CD4-positive, alpha-beta T cell treated with Interleukin-21 for 1 hour (primary cell): ENCODE measurements around the gene FAM200C.

Experiments used
- DNase-seq: peaks from one replicate; pipeline ENCODE4 v3.0.0-alpha.2; 2020

Gene FAM200C

DNA sequence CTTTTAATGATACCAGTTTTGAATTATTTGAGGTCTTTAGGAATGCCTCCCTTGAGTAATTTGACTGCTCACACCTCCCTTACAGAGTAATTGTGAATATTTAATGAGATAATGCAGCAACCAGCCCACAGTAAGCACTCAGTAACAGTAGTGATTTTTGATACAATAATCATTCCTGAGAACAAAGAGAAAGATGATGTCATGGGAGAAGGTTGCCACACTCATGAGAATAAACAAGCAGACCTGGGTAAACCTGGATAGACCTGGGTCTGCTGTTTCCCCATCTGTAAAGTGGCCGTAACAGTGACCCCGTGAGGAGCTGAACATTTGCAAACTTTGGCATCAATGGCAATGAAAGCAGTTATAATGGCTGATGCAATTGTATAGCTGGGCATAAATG lies 33.6 kb downstream of the FAM200C start:
- no peak for DNase-seq

DNA sequence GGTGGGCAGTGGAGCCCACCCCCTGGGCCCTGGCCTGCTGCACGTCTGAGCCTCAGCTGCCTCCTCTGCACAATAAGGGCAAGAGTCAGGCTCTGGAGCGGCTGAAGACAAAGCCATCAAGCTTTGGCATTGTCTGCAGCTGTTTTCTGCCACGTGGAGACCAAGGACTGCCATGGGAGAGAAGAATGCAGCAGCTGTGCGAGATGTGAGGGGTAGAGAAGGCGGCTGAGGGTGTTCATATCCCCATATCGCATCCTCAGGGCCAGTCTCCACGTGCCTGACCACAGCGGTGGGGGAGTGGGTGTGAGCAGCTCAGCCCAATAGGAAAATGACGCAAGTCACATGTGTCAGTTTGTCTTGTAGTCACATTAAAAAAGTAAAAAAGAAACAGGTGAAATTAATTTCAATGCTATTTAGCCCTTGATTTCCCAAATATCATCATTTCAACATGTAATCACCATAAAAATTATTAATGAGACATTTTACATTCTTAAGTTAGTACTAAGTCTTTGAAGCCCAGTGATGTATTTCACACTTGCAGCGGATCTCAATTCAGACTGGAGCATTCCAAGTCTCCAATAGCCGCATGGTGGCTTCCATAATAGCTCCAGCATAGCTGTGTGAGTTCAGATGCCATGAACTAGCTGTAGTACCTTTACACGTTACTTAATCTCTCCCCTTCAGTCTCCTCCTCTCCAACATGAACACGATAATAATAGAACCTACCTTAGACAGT lies 36.0 kb downstream of the FAM200C start:
- DNase-seq = no peak

DNA sequence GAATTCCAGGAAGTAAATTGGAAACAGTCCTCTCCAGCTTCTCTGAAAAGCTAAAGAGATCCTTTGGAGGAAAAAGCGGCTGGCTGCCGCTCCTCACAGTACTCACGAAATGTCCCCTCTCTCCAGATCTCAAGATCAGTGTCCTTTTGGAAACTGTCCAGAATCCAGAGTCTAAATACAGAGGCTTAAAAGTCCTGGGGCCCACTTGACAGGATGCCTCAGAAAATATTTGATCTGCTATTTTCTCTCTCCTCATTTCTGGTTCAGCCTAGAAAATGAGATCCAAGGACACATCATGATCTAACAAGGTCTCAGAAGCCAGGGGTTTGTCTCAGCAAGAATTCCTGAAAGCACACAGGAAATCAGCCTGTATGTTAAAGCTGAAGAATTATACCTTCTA lies 36.6 kb downstream of the FAM200C start:
- no peak for DNase-seq

DNA sequence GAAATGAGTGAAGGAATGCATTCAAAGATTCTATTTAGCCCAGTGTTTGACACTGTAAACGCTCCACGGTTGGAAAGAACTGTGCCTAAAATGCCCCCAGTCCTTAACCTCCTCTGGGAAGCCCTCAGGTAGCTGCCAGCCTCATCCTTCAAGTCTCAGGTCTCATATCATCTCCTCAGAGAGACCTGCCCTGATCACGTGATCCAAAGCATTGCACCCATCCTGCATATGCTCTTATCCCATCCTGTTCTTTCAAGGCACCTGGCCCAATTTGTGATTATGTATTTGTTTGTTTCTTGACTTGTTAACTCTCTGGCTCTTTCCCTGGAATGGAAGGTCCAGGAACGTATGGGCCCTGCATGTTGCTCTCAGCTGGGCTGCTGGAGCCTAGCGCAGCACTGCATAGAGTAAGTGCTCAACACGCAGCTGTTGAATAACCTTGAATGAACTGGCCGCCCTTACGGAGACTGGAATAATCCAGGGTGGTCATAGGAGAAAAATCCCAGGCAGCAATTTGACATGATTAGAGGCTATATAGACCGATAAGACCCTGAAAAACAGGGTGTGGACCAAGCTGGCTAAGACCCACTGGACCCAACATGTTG lies 38.1 kb downstream of the FAM200C start:
- no peak for DNase-seq

DNA sequence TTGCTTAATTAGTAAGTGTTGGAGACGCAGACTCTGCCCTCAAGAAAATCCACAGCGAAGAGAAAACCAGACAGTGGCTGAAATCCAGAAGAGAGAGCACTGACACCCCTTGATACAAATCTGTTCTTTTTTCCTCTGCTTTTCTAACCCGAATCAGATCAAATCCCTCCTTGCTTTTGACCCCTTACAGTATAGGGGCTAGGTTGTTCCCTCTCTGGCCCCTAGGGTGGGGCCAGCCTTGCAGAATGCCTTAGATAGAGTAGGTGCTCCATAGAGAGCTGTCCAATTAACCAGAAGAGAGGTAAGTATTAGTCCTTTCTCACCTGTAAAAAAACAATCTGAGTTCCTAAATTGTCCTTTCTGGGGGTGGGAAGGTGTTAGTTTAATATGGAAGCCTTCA lies 39.5 kb downstream of the FAM200C start:
- no peak for DNase-seq

DNA sequence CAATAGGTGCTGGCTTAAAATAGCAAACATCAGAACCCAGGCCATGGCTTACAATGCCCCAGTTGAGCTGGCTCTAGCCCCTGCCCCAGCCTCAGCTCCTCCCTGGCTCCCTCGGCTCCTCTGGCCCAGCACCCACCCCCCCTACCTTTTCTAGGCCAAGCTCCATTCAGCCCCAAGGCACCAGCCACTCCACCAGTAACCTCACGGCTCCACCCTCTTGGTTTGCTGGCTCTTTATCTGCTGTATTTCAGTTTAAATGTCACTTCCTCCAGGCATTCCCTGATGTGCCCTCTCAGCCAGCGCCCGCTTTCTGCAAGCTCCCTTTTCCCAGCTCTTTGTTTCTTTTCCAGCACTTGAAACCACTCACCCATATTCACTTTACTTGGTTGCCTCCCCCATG lies 40.0 kb downstream of the FAM200C start:
- DNase-seq = no peak

DNA sequence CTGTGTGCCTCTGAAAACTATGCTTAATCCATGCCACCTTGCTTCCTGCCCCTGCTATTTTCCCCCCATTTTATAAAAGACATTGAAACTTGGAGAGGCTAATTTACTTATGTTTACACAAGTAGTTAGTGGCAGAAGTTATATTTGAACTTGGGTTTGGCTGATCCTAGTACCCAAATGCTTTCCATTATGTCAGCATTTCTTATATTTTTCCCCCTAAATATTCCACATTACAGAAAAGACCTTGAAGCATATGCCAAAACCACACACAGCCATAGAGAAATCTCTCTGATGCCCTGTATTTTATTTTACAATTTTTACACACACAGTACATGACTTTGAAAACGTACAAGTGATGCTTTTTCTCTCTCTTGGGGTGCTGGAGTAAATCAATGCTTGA lies 40.6 kb downstream of the FAM200C start:
- no peak for DNase-seq

DNA sequence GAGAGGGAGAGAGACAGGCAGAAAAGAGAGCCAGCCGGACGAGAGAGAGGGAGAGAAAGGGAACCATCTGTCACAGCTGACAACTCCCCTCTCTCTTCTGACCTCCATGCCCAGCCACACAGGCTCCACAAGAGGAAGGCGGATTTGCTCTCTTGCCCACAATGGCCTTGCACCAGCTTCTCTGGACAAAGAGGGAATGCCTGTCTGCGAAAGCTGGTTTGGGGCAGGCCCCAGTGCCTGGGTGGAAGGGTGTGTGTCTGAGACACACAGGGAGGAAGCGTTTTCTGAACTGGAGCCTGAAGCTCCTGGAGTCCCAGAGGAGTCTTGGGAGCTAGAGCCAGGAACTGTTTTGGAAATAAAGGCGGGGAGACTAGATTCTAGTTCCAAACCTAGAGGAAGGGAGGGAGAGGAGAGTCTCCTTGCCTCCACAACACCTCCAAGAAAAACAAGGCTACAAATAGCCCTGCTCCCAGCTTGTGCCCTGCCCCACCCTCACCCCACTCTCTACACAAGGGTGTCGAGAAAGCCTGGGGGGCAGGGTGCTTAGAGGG lies 41.9 kb downstream of the FAM200C start:
- no peak for DNase-seq

DNA sequence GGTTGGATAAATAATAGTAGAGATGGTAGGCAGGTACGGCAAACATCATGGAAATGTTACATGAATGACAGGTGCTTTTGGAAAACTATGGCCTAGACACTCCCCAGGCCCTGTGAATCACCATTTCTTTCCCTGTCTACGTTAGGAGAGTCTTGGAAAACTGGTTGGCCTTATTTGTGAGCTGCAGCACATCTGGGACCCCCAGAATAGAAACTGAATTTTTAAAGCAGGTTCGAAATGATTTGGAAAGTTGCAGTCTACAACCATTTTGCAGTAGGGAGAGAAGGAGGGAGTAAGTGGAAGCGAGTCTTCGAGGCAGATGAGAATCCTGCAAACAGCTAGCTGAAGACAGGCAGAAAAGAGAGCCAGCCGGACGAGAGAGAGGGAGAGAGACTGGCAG lies 42.5 kb downstream of the FAM200C start:
- DNase-seq = no peak

DNA sequence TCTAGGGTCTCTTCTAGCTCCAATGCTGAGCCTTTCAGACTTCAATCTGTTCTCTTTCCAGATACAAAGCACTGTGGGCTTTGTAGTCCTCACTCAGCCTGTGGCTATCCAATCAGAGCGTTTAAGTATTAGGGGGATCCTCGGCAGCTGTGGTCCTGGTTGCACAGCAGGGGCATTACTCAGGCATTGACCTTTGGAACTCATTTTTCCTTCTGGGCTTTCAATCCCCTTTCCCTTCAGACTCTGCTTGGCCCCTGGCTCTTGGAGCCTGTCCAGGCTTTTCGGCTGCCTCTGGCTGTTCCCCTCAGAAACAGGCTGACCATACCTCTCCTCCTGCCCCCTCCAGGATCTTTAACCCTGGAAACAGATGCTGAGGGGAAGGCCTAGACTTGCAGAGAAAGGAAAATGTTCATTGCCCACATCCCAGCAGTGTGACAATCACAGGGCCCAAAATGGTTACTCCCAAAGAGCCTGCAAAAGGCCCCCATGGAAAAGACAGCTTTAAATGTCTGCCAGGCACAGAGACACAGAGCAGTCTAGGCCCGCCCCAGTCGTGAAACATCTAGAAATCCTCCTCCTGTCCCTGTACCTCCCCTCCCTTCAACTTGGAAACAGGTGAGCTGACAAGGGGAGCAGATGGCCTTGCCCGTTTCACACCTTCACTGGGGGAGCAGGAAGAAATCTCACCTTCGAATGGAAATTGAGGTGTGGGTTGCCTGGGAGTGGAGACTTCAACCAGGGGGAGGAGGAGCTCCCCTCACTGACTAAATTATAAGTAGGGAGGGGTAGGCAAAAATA lies 43.1 kb downstream of the FAM200C start:
- no peak for DNase-seq

DNA sequence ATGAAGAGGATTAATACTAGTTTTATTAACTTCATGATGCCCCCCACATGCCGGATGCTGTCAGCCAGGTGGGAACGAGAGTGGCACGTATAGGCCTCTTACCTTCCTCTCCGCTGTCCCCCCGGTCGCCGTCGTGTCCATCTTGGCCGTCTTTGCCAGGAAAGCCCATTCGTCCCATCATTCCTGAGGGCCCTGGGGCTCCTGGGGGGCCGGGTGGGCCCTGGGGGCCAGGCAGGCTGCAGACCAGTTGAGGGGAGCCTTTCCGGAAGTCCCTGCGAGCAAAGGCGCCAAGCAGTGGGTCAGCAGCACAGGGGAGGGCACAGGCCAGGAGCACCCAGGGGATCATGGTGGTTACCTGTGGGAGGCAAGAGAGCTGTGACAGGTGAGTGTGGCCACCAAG lies 45.2 kb downstream of the FAM200C start:
- no peak for DNase-seq

DNA sequence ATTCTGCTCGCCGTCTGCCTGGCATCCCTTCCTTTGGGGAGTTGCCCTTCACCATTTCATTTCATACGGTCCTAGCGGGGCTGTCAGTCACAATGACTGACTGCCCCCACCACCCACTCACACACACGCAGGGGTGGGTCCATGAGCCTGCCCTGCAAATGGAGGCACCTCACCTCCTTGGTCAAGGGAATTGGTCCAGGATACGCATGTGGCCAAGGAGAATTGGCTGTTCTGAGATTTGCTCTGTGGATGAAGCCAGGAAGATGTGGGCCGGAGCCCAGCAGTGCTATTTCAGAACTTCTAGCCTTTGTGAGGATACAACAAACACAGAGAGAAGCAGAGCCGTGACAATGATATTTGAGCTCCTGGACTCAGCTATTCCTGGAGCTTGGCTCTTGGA lies 46.5 kb downstream of the FAM200C start:
- no peak for DNase-seq

DNA sequence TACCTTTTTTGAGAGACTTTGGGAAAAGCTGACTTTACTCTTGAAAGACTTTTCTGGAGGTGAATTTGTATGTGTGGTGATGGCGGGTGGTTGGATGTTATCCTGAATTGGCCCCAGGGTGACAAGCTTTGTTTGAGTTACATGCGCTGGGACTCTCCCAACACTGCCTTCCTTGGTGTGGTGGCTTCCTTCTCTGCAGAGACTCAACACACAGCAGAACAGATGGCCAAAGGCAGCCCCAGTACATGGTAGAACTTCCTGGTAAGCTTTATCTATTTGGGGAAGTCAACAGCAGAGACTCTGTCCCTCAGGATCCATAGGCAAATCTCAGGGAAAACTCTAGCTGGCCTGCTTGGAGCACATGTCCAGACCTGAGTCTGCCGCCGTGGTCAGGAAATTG lies 47.5 kb downstream of the FAM200C start:
- no peak for DNase-seq

DNA sequence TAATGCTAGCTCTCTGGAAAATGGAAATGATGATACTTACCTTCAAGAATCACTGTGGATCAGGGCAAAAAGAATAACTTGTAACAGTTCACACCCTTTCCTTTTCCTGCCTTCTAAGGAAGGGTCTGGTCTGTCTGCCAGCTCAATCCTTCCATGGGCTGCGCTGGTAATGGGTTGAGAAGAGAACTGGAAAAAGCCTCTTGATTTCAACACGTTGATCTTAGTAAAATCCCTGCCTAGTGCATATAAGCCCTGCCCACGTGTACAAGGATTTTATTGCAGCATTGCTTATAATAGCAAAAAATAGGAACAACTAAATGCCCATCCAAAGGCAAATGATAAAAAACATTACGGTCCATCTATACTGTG lies 49.9 kb downstream of the FAM200C start:
- no peak for DNase-seq

DNA sequence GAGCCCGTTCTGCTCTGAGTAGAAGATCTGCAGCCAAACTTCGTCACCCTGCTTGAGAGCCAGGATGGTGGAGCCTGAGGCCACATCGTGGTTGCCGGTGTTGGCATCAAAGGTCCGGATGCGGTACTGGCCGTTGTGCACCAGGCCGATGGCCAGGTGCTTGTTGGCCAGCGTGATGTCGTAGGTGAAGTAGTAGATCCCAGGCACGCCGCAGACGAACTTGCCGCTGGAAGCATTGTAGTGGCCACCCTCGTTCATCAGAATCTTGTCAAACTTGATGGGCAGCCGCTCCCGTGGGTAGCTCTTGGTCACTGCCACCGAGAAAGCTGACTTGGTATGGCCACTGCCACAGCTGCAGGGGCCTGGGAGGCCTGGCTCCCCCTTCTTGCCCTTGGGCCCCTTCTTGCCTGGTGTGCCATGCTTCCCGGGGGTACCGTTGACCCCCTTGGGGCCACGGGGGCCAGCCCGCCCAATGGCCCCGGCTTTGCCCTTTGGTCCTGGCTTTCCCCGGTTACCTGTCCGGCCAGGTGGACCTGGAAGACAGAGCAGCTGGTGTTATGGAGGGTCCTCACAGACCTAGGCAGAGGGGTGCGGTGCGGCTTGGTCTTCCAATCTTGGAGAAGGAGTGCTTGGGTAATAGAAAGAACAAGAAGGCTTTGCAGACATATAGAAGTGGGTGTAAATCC lies 50.5 kb downstream of the FAM200C start:
- DNase-seq = no peak

DNA sequence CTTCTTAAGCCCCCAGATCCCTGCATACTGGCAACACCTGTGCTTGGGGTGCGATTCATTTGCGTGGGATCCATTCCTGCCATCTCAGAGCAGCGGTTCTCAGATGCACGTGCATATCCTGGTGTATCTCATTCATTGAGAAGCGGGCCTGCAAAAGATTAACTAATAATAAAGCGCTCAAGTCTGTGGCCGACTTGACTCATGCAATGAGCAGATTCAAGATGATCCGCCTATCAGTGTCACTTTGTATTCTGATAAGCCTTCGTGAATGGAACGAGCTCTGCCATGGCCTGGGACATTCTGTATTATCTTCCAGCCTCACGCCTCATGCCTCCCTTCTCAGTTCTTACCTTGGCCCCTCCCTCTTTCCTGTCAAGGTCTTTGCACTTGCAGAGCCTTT lies 51.8 kb downstream of the FAM200C start:
- no peak for DNase-seq

DNA sequence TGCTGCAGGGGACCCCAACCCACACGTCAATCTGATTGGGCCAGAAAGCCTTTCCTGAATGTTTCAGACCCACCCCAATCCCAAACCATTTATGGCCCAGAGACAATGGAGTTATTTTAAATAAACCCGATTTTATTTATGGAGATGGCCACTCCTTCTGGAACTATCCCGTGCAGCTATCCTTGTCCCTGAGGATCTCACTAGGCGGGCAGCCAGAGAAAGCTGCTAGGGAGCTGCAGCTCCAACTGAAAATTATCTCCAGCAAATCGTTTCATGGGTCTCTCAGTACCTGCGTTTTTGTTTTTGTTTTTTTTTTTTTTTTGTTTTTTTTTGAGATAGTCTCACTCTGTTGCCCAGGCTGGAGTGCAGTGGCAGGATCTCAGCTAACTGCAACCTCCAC lies 52.4 kb downstream of the FAM200C start:
- DNase-seq = no peak
